ENCODE results near the gene PCDHGA12.

The PCDHGA12 gene

DNA sequence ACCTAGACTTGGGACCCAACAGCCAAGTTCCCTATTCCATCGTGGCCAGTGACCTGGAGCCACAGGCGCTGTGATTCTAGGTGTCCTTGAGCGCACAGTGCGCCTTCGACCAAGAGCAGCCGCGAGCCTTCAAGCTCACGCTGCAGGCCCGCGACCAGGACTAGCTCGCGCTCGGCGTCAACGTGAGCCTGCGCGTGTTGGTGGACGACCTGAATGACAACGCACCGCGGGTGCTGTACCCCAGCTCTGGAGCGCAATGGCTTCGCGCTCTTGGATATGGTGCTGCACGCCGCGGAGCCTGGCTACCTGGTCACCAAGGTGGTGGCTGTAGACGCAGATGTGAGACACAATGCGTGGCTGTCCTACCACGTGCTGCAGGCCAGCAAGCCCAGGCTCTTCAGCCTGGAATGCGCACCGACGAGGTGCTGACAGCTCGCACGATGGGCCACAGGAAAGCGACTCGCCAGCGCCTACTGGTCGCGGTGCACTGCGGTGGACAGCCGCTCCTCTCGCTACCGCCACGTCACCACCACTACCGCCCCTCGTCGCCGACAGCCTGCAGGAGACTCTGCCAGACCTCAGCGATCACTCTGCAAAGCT is 11.4 kb downstream of the PCDHGA12 start:
- DNase-seq, result no peak

DNA sequence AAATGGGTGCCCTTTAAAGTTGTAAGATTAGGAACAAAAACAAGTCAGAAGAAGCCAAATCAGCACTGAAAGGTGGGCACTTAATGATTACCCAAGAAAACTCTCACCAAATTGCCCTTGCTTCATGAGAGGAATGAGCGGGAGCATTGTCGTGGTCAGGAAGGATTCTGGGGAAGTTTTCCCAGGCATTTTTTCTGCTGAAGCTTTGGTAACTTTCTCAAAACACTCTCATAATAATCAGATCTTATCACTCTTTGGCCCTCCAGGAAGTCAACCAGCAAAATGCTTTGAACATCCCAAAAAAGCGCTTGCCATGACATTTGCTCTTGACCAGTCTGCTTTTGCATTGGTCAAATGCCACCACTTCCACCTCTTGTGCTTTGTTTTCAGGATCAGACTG is 35.0 kb downstream of the PCDHGA12 start:
- DNase-seq, result no peak

DNA sequence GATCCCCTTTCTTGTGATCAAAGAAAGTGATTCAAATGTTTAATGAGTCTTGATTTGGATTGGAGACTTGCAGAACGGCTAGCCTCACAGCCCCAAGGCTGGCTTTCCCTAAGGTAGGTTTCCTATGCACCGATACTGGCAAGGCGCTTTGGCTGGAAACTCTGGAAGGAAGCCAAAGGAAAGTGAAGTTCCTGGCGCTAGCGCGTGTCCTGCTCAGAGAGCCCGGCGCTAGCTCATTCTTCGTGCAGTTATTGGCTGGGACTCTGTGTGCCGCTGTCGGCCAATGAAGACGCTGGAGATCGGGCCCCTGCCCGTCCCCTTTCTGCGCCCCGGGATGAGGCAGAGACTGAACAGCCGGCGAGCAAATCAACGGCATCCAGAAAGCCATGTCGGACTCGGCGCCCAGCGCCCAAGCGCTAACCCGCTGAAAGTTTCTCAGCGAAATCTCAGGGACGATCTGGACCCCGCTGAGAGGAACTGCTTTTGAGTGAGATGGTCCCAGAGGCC is 45.4 kb downstream of the PCDHGA12 start, which contains the start of gene PCDHGC3:
Gene PCDHGC3 (plus strand): TSS at position 342 of the 507 bp plus-strand sequence. CDS start 151 bp downstream, at position 493.
- peak; percentile 84 for DNase-seq

DNA sequence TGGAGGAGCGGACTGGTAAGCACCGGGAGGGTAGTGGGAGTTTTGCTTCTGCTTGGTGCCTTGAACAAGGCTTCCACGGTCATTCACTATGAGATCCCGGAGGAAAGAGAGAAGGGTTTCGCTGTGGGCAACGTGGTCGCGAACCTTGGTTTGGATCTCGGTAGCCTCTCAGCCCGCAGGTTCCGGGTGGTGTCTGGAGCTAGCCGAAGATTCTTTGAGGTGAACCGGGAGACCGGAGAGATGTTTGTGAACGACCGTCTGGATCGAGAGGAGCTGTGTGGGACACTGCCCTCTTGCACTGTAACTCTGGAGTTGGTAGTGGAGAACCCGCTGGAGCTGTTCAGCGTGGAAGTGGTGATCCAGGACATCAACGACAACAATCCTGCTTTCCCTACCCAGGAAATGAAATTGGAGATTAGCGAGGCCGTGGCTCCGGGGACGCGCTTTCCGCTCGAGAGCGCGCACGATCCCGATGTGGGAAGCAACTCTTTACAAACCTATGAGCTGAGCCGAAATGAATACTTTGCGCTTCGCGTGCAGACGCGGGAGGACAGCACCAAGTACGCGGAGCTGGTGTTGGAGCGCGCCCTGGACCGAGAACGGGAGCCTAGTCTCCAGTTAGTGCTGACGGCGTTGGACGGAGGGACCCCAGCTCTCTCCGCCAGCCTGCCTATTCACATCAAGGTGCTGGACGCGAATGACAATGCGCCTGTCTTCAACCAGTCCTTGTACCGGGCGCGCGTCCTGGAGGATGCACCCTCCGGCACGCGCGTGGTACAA is 46.0 kb downstream of the PCDHGA12 start:
- DNase-seq, result peak; percentile 63

DNA sequence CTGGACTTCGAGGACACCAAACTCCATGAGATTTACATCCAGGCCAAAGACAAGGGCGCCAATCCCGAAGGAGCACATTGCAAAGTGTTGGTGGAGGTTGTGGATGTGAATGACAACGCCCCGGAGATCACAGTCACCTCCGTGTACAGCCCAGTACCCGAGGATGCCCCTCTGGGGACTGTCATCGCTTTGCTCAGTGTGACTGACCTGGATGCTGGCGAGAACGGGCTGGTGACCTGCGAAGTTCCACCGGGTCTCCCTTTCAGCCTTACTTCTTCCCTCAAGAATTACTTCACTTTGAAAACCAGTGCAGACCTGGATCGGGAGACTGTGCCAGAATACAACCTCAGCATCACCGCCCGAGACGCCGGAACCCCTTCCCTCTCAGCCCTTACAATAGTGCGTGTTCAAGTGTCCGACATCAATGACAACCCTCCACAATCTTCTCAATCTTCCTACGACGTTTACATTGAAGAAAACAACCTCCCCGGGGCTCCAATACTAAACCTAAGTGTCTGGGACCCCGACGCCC is 46.8 kb downstream of the PCDHGA12 start:
- no peak for DNase-seq

DNA sequence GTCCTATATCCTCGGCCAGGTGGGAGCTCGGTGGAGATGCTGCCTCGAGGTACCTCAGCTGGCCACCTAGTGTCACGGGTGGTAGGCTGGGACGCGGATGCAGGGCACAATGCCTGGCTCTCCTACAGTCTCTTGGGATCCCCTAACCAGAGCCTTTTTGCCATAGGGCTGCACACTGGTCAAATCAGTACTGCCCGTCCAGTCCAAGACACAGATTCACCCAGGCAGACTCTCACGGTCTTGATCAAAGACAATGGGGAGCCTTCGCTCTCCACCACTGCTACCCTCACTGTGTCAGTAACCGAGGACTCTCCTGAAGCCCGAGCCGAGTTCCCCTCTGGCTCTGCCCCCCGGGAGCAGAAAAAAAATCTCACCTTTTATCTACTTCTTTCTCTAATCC is 47.5 kb downstream of the PCDHGA12 start:
- DNase-seq, result no peak

DNA sequence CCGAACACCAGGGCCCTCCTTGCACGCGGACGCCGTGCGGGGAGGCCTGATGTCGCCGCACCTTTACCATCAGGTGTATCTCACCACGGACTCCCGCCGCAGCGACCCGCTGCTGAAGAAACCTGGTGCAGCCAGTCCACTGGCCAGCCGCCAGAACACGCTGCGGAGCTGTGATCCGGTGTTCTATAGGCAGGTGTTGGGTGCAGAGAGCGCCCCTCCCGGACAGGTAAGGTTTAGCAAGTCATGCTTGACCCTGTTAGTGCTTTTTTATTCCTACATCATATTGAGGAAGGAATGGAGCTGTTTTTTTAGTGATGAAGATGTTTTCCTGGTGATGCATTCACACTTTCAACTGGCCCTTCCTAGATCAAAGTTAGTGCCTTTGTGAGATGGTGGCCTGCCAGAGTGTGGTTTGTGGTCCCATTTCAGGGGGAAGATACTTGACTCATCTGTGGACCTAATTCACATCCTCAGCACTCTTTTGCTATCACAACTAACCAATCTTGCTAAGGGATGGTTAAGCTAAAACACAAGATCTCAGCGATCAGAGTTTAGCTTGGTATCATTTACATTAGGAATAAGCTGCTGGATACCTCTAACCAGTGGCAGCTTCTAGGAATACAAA is 48.1 kb downstream of the PCDHGA12 start:
- peak; percentile 74 for DNase-seq

DNA sequence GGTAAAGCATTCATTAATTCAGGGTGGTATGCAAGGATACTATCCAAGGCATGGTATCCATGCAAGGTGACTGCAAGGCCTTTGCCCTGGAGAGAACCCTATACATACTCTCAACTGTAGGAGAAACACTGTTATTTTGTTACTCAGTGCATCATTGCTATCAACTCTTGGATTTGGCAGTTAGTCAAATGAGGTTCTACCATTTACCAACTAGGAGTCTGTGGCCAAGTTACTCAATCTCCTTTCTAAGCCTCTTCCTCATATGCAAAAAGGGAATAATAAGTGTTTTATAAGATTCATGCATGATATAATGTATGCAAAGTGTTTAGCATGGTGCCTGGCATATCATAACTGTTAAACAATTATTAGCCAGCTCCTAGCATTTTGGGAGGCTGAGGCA is 49.5 kb downstream of the PCDHGA12 start:
- DNase-seq, result no peak

All from NCI-H2029 (cell line).